ENCODE results near the gene C1orf232. TPM values are rescaled to one million over a fixed set of nuclear protein-coding genes. Genes with fewer than 3 reads are reported as not detected.

Gene C1orf232
- total RNA-seq, 4 donors from 2014 or later = not detected

DNA sequence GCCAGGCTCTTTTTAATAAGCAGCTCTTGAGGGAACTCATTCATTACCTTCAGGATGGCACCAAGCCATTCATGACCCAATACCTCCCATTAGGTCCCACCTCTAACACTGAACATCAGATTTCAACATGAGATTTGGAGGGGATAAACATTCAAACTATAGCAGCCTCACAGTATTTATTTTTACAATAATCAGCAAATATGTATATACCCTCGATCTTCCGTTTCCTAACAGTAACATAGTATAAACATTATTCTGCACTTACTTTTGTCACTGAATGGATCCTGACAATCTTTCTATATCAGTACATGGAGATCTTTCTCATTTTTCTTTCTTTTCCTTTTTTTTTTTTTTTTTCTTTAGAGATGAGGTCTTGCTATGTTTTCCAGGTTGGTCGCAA, 27.0 kb upstream of the C1orf232 start:
- WGBS = 71% methylated on average over 3 of the region's 3 CpGs

DNA sequence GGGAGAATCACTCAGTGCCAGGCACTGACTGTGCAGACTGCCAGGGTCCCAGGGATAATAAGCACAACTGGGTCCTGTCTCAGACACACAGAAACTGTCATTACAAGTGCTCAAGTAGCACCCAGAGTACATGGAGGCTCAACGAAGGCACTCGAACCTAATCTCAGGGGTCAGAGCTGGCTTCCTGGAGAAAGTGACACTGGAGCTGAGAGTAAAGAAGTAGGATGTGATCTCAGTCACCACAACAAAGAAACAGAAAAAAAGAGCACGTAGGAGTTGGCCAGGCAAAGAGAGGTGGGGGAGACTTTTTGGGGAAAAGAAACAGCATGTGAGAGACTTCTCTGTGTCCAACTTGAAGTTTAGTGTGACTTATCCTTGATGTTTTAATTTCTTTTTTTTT, 23.0 kb upstream of the C1orf232 start:
- Histone ChIP-seq H3K4me1 (no peaks in the 10 kb centered on the region), H3K27ac (no peak overlapping the region), H3K27me3 (no peaks in the 10 kb centered on the region), H3K36me3 (peaks cover 12% of the 10 kb centered on the region), H3K9me3 (no peaks in the 10 kb centered on the region), H3K4me3 (no peak overlapping the region)
- WGBS = 67% methylated on average over 3 of the region's 3 CpGs
- TF ChIP-seq, protein P1, sequence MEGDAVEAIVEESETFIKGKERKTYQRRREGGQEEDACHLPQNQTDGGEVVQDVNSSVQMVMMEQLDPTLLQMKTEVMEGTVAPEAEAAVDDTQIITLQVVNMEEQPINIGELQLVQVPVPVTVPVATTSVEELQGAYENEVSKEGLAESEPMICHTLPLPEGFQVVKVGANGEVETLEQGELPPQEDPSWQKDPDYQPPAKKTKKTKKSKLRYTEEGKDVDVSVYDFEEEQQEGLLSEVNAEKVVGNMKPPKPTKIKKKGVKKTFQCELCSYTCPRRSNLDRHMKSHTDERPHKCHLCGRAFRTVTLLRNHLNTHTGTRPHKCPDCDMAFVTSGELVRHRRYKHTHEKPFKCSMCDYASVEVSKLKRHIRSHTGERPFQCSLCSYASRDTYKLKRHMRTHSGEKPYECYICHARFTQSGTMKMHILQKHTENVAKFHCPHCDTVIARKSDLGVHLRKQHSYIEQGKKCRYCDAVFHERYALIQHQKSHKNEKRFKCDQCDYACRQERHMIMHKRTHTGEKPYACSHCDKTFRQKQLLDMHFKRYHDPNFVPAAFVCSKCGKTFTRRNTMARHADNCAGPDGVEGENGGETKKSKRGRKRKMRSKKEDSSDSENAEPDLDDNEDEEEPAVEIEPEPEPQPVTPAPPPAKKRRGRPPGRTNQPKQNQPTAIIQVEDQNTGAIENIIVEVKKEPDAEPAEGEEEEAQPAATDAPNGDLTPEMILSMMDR (IDR thresholded peaks at IDR 0.05) = no peak
- no peak for DNase-seq (ENCODE audit: low spot score in 2 of 2)

More for the DNA sequence above, 27.0 kb upstream of the C1orf232 start:
- Histone ChIP-seq H3K4me1 (peaks cover 2% of the 10 kb centered on the region), H3K27me3 (no peaks in the 10 kb centered on the region), H3K4me3 (no peak overlapping the region), H3K27ac (no peak overlapping the region), H3K36me3 (no peaks in the 10 kb centered on the region), H3K9me3 (no peaks in the 10 kb centered on the region)
- TF ChIP-seq POLR2AphosphoS5 (IDR thresholded peaks at IDR 0.05) = no peak
- TF ChIP-seq EP300 (IDR thresholded peaks at IDR 0.05) = no peak
- TF ChIP-seq, protein P1 (IDR thresholded peaks at IDR 0.05) = no peak
- TF ChIP-seq POLR2A (IDR thresholded peaks at IDR 0.05) = no peak
- DNase-seq (ENCODE audit: low spot score in 2 of 2) = no peak

DNA sequence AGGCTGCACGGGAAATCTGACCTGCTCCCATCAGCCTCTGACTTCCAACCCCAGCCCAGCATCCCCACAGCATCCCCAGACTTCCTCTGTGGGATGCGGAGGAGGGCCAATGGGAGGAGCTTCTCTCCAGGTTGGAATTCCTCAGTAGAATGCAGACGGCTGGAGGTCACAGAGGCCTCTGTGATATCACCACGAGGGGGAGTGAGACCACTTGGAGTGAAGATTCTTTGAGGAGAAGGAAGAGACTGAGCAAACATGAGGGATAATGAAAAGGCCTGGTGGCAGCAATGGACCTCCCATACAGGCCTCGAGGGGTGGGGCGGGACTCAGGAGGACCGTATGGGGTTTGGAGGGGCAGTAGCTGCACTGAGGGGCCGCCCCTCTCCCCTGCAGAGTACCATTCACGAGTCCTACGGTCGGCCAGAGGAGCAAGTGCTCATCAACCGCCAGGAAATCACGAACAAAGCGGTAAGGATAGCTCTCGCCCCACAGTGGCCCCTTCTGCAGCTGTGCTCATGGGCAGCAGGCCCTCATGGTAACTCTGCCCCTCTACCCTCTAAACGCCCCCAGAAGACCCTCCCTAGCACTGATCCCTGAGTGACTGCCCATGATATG, 21.7 kb upstream of the C1orf232 start, which contains the start of gene CATSPER4:
TSS of gene CATSPER4 (plus strand) at position 230 of the 615 bp plus-strand sequence. CDS start at position 256, 26 bp downstream.
- Histone ChIP-seq H3K27me3 (no peaks in the 10 kb centered on the region), H3K9me3 (no peaks in the 10 kb centered on the region), H3K27ac (no peak within 1 kb of the TSS), H3K4me1 (no peaks in the 10 kb centered on the region), H3K36me3 (peaks cover 19% of the 10 kb centered on the region), H3K4me3 (no peak within 1 kb of the TSS)
- 50% methylated on average over 12 of the region's 16 CpGs for WGBS
- no peak for DNase-seq (ENCODE audit: low spot score in 2 of 2)
- no peak for TF ChIP-seq POLR2A (IDR thresholded peaks at IDR 0.05)
- TF ChIP-seq, protein P1 (IDR thresholded peaks at IDR 0.05) = no peak
- TF ChIP-seq POLR2AphosphoS5 (IDR thresholded peaks at IDR 0.05) = no peak
- TF ChIP-seq EP300 (IDR thresholded peaks at IDR 0.05) = no peak

DNA sequence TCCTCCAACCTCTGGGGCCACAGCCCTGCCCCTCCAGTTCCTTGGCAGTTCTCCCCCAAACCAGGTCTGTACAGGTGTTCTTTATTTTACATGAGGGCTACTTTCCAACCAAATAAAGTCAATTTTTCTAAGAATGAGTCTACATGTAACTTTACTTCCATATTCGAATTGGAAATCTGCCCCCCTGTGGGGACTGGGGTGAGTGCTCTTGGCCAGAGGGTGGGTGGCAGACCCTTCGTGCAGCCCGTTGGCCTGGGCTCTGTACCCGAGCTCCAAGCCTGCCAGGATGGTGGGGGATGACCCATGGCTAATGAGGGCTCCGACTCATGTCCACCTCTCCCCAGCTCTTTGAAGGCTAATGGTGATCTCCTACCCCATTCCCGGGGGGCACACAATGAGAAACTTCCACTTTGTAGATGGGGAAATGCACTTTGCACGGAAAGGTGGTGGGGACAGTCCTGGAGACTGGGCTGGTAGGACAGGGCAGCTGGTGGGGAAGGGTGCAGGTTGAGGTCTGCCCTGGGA, 21.1 kb upstream of the C1orf232 start:
- 90% methylated on average over 7 of the region's 7 CpGs for WGBS
- peaks cover 24% of the 10 kb centered on the region for H3K36me3 ChIP-seq

DNA sequence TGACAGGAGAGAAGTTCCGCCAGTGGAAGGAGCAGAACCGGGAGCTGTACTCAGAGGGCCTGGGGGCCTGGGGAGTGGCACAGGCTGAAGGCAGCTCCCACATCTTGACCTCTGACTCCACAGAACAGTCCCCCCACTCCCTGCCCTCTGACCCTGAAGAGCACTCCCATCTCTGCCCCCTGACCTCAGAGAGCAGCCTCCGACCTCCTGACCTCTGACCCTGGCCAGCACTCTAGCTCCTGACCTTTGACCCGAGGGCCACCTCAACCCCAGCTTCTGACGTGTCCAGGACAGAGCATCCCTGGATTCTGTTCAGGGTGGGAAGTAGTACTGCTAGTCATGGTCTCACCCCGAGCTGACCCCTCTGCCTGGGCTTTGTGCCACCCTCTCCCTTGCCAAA, 20.6 kb upstream of the C1orf232 start:
- WGBS = 76% methylated on average over 3 of the region's 6 CpGs
- no peak overlapping the region for H3K27ac ChIP-seq
- H3K9me3 ChIP-seq = no peaks in the 10 kb centered on the region
- no peak for DNase-seq (ENCODE audit: low spot score in 2 of 2)
- TF ChIP-seq, protein P1 (IDR thresholded peaks at IDR 0.05) = no peak
- TF ChIP-seq POLR2A (IDR thresholded peaks at IDR 0.05) = no peak
- H3K36me3 ChIP-seq = peaks cover 27% of the 10 kb centered on the region
- H3K4me1 ChIP-seq = no peaks in the 10 kb centered on the region
- no peaks in the 10 kb centered on the region for H3K27me3 ChIP-seq
- H3K4me3 ChIP-seq = no peak overlapping the region

More for the DNA sequence above, 21.1 kb upstream of the C1orf232 start:
- Histone ChIP-seq H3K27ac (no peak overlapping the region), H3K9me3 (no peaks in the 10 kb centered on the region), H3K27me3 (no peaks in the 10 kb centered on the region), H3K4me1 (no peaks in the 10 kb centered on the region), H3K4me3 (no peak overlapping the region)
- DNase-seq (ENCODE audit: low spot score in 2 of 2) = no peak
- TF ChIP-seq EP300 (IDR thresholded peaks at IDR 0.05) (no peak), POLR2A (IDR thresholded peaks at IDR 0.05) (no peak), POLR2AphosphoS5 (IDR thresholded peaks at IDR 0.05) (no peak)
- TF ChIP-seq, protein P1 (IDR thresholded peaks at IDR 0.05) = no peak
